ENCODE results near the gene PIK3C2A. TPM values are rescaled to one million over a fixed set of nuclear protein-coding genes. Genes with fewer than 3 reads are reported as not detected.

Gene PIK3C2A
- 10 to 100 TPM; 30.5 to 46.7 (median 40.8) TPM for total RNA-seq

GRCh38 chr11:17207317-17208256 lies at the start of gene PIK3C2A:
TSS of gene PIK3C2A (minus strand) at chr11:17207986. CDS start at chr11:17169741, 38,245 bp downstream.
- peak within 1 kb of the TSS; percentile 94 for H3K4me3 ChIP-seq (ENCODE audit: low read depth, poor library complexity, severe bottlenecking)
- TF ChIP-seq POLR2A (IDR thresholded peaks at IDR 0.05) (peak in 1 of 2 donors; percentile 62), CTCF (IDR thresholded peaks at IDR 0.05) (no peak)
- intact Hi-C loops (cut with DNase I; ENCODE audit: low total_unique reads) = no loop called here
- peak; percentile 96 to 99 for DNase-seq (ENCODE audit: low spot score in 2 of 2)
- WGBS, 2 donors = 1 to 2% methylated on average over 45 to 58 of the region's 72 CpGs

- no peak overlapping the region for H3K4me3 ChIP-seq (ENCODE audit: low read depth, poor library complexity, severe bottlenecking)
- 48 to 61% methylated on average over 1 of the region's 1 CpG for WGBS, 2 donors
- DNase-seq (ENCODE audit: low spot score in 2 of 2) = no peak
- no peak for TF ChIP-seq POLR2A (IDR thresholded peaks at IDR 0.05)
- no peak for TF ChIP-seq CTCF (IDR thresholded peaks at IDR 0.05)
- intact Hi-C loops (cut with DNase I; ENCODE audit: low total_unique reads) = no loop called here
These were observed 49.4 kb upstream of the PIK3C2A start for GRCh38 chr11:17257196-17257595.

- intact Hi-C loops (cut with DNase I; ENCODE audit: low total_unique reads) = no loop called here
- no peak overlapping the region for H3K4me3 ChIP-seq (ENCODE audit: low read depth, poor library complexity, severe bottlenecking)
- DNase-seq (ENCODE audit: low spot score in 2 of 2) = no peak
- TF ChIP-seq POLR2A (IDR thresholded peaks at IDR 0.05) (no peak), CTCF (IDR thresholded peaks at IDR 0.05) (no peak)
- 65 to 74% methylated on average over 3 of the region's 3 CpGs for WGBS, 2 donors
These were observed 48.7 kb upstream of the PIK3C2A start for GRCh38 chr11:17256512-17256911.

GRCh38 chr11:17252704-17253103 lies 44.9 kb upstream of the PIK3C2A start:
- WGBS, 2 donors = 70 to 71% methylated on average over 4 of the region's 4 CpGs
- no peak for DNase-seq (ENCODE audit: low spot score in 2 of 2)
- no peak for TF ChIP-seq CTCF (IDR thresholded peaks at IDR 0.05)
- no peak for TF ChIP-seq POLR2A (IDR thresholded peaks at IDR 0.05)

GRCh38 chr11:17250561-17251350 lies 43.0 kb upstream of the PIK3C2A start:
- no peak overlapping the region for H3K4me3 ChIP-seq (ENCODE audit: low read depth, poor library complexity, severe bottlenecking)
- no peak for TF ChIP-seq POLR2A (IDR thresholded peaks at IDR 0.05)
- TF ChIP-seq CTCF (IDR thresholded peaks at IDR 0.05) = no peak
- intact Hi-C loops (cut with DNase I; ENCODE audit: low total_unique reads) = no loop called here
- no peak for DNase-seq (ENCODE audit: low spot score in 2 of 2)

More at GRCh38 chr11:17252704-17253103, 44.9 kb upstream of the PIK3C2A start:
- no peak overlapping the region for H3K4me3 ChIP-seq (ENCODE audit: low read depth, poor library complexity, severe bottlenecking)
- intact Hi-C loops (cut with DNase I; ENCODE audit: low total_unique reads) = no loop called here

Measured in lower leg skin (tissue), 4 donors.